GM19372 (cell line): ENCODE results near the gene CD151.

ENCODE experiments used
- ATAC-seq: cut with Tn5 transposase; IDR thresholded peaks from one replicate; pipeline ENCODE4 v1.9.1; 2021; ENCODE audit warnings: mild to moderate bottlenecking, low read depth, moderate library complexity; ENCODE audit not compliant: unreplicated experiment

The CD151 gene

GRCh38 chr11:855330-855674 is 22.6 kb downstream of the CD151 start:
- no peak for ATAC-seq

GRCh38 chr11:855796-856195 is 23.0 kb downstream of the CD151 start:
- ATAC-seq = no peak

GRCh38 chr11:856397-856796 is 23.6 kb downstream of the CD151 start:
- ATAC-seq = no peak

GRCh38 chr11:858053-858761 is 25.5 kb downstream of the CD151 start:
- no peak for ATAC-seq

GRCh38 chr11:858762-859339 is 26.1 kb downstream of the CD151 start:
- no peak for ATAC-seq

- no peak for ATAC-seq
Measured at GRCh38 chr11:859394-860131, 26.8 kb downstream of the CD151 start.

- ATAC-seq = no peak
Measured at GRCh38 chr11:860234-861104, 27.7 kb downstream of the CD151 start.

- ATAC-seq = no peak
Measured at GRCh38 chr11:861105-861479, 28.3 kb downstream of the CD151 start.

- no peak for ATAC-seq
Measured at GRCh38 chr11:862081-862661, 29.4 kb downstream of the CD151 start.

- no peak for ATAC-seq
Measured at GRCh38 chr11:862696-863022, 29.9 kb downstream of the CD151 start.

GRCh38 chr11:863023-863909 is 30.5 kb downstream of the CD151 start:
- no peak for ATAC-seq

GRCh38 chr11:863910-864827 is 31.4 kb downstream of the CD151 start:
- ATAC-seq = no peak

- no peak for ATAC-seq
Measured at GRCh38 chr11:864898-865297, 32.1 kb downstream of the CD151 start.

GRCh38 chr11:865462-866430 is 33.0 kb downstream of the CD151 start:
- no peak for ATAC-seq

- no peak for ATAC-seq
Measured at GRCh38 chr11:866481-866880, 33.7 kb downstream of the CD151 start.

GRCh38 chr11:867856-868358 is 35.2 kb downstream of the CD151 start:
- no peak for ATAC-seq

GRCh38 chr11:868394-868793 is 35.6 kb downstream of the CD151 start:
- ATAC-seq = no peak
